ENCODE data around the gene ZDHHC1.

ZDHHC1 gene

DNA sequence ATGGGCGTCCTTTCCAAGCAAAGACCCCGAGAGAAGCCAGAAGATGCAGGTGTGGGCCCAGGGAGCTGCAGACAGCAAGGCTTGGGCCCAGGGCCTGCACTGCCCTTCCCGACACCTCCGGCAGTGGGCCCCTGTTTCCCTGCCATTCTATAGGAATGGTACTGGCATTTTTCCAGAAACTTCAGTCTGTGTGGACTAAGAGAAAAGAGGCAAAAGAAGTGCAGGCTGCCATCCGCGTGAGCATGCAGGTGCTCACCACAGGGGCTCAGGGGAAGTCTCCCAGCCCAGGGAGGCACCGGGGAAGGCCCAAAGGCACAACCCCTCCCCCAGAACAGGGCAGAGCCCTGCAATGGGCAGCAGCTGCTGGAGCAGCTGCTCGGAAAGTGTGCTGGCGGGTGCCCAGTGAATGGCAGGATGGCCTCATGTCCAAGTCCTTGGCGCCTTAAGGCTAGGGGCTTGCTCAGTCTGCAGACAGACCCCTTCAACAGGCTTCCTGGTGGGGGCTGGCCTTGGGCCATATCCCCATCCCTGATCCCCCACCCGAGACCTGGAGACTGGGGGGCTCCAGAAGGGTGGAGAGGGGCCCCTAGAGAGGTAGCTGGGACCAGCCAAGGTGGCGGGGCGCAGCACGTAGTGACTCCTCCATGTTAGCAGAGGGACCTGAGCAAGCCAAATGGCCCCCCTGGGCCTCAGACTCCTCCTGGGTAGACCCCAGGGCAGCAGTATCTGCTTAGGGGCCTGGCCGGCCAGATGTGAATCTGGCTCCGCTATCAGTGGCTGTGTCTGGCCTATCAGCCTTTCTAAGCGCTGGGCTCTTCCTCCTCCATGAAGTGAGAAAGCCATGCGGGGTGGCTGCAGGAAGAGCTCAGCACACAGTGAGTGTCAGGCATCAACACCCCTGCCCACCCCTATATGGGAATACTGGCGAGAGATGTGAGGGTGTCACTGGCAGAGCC, 16.2 kb downstream of the ZDHHC1 start:
- Histone ChIP-seq H4K91ac (ENCODE audit: low read depth, low read length, poor library complexity) (no peak overlapping the region), H2AFZ (ENCODE audit: low read length) (peak overlapping the region; percentile 77), H3K79me1 (ENCODE audit: low read depth, low read length) (no peaks in the 10 kb centered on the region), H2BK12ac (ENCODE audit: low read length) (peak overlapping the region; percentile 53), H3K36me3 (replicated peaks in 1 of 2; ENCODE audit: control insufficient read depth in 2 of 2, insufficient read depth in 2 of 2, low read length in 2 of 2) (no peaks in the 10 kb centered on the region), H3K4ac (ENCODE audit: low read length) (no peak overlapping the region), H3K4me3 (ENCODE audit: low read length in 2 of 2) (no peak overlapping the region), H3K14ac (ENCODE audit: low read length) (no peak overlapping the region), H3K4me2 (ENCODE audit: insufficient read depth, low read length, poor library complexity, severe bottlenecking) (no peak overlapping the region), H2AK5ac (ENCODE audit: low read depth, low read length) (peak overlapping the region; percentile 68), H2BK15ac (ENCODE audit: low read length) (peak overlapping the region; percentile 19), H3K9ac (ENCODE audit: low read depth, low read length, poor library complexity) (peak overlapping the region; percentile 9), H2BK5ac (ENCODE audit: low read length) (no peak overlapping the region), H2BK120ac (ENCODE audit: low read depth, low read length) (no peak overlapping the region), H3K4me1 (ENCODE audit: control insufficient read depth in 2 of 2, insufficient read depth in 1 of 2, low read depth in 1 of 2, low read length in 2 of 2) (peaks cover 25 to 36% of the 10 kb centered on the region in 2 donors), H3K23ac (ENCODE audit: low read depth, low read length, poor library complexity) (peak overlapping the region; percentile 8), H3K9me3 (replicated peaks in 1 of 2; ENCODE audit: control insufficient read depth in 2 of 2, insufficient read depth in 1 of 2, low read depth in 1 of 2, low read length in 2 of 2) (no peaks in the 10 kb centered on the region), H3K18ac (ENCODE audit: low read length) (peak overlapping the region; percentile 85), H3K27ac (replicated peaks; ENCODE audit: low read length) (no peak overlapping the region), H4K8ac (ENCODE audit: low read depth, low read length) (no peak overlapping the region), H3K27me3 (ENCODE audit: control insufficient read depth in 3 of 3, insufficient read depth in 3 of 3, low read depth in 1 of 3, low read length in 3 of 3) (peaks cover 2 to 8% (median 4%) of the 10 kb centered on the region in 3 experiments)
- no peak for DNase-seq (ENCODE audit: low spot score)
- WGBS, 2 donors (ENCODE audit: extremely low coverage in 2 of 2, insufficient read length in 2 of 2, insufficient replicate concordance in 1 of 2), result no CpG with 5 or more reads among the region's 19 CpGs

DNA sequence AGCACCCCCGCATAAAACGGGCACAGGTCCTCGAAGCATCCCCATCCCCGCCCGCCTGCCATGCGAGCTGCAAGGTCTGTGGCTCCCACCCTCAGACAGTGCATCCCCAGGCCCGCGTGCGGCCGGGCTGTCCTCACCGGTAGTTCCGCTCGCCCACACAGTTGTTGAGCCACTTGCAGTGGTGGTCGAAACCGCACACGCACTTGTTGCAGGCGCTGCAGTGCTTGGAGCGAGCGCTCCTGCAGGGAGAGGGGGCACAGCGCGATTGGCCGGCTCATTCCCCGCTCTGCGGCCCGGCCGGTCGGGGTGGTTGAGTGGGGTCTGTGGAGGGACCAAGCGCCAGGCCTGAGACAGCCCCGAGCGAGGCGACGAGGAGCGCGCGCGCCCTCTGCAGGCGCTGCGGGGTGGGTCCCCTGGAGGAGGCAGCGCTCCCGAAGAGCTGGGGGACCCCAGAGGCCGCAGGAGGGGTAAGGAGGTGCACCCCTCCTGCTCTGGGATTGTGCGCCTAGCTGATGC, 17.0 kb downstream of the ZDHHC1 start:
- no peak overlapping the region for H3K4ac ChIP-seq (ENCODE audit: low read length)
- H3K27ac ChIP-seq (replicated peaks; ENCODE audit: low read length), result no peak overlapping the region
- peak overlapping the region; percentile 77 for H2AFZ ChIP-seq (ENCODE audit: low read length)
- H3K18ac ChIP-seq (ENCODE audit: low read length), result peak overlapping the region; percentile 93
- peak; percentile 77 for DNase-seq (ENCODE audit: low spot score)
- peak overlapping the region; percentile 29 for H2BK120ac ChIP-seq (ENCODE audit: low read depth, low read length)
- no peaks in the 10 kb centered on the region for H3K9me3 ChIP-seq (replicated peaks in 1 of 2; ENCODE audit: control insufficient read depth in 2 of 2, insufficient read depth in 1 of 2, low read depth in 1 of 2, low read length in 2 of 2)
- peak overlapping the region; percentile 92 for H3K23ac ChIP-seq (ENCODE audit: low read depth, low read length, poor library complexity)
- H3K36me3 ChIP-seq (replicated peaks in 1 of 2; ENCODE audit: control insufficient read depth in 2 of 2, insufficient read depth in 2 of 2, low read length in 2 of 2), result no peaks in the 10 kb centered on the region
- no peak overlapping the region for H3K4me2 ChIP-seq (ENCODE audit: insufficient read depth, low read length, poor library complexity, severe bottlenecking)
- no peaks in the 10 kb centered on the region for H3K79me1 ChIP-seq (ENCODE audit: low read depth, low read length)
- peak overlapping the region; percentile 97 for H4K8ac ChIP-seq (ENCODE audit: low read depth, low read length)
- H2BK5ac ChIP-seq (ENCODE audit: low read length), result peak overlapping the region; percentile 89
- H3K9ac ChIP-seq (ENCODE audit: low read depth, low read length, poor library complexity), result peak overlapping the region; percentile 30
- peak overlapping the region; percentile 65 for H2BK15ac ChIP-seq (ENCODE audit: low read length)
- H3K14ac ChIP-seq (ENCODE audit: low read length), result peak overlapping the region; percentile 42
- H4K91ac ChIP-seq (ENCODE audit: low read depth, low read length, poor library complexity), result no peak overlapping the region
- peak overlapping the region; percentile 98 for H2AK5ac ChIP-seq (ENCODE audit: low read depth, low read length)
- H2BK12ac ChIP-seq (ENCODE audit: low read length), result peak overlapping the region; percentile 53
- no peak overlapping the region for H3K4me3 ChIP-seq (ENCODE audit: low read length in 2 of 2)
- WGBS, 2 donors (ENCODE audit: extremely low coverage in 2 of 2, insufficient read length in 2 of 2, insufficient replicate concordance in 1 of 2), result no CpG with 5 or more reads among the region's 42 CpGs
- H3K27me3 ChIP-seq (ENCODE audit: control insufficient read depth in 3 of 3, insufficient read depth in 3 of 3, low read depth in 1 of 3, low read length in 3 of 3), result peaks cover 5 to 16% (median 9%) of the 10 kb centered on the region in 3 experiments
- H3K4me1 ChIP-seq (ENCODE audit: control insufficient read depth in 2 of 2, insufficient read depth in 1 of 2, low read depth in 1 of 2, low read length in 2 of 2), result peaks cover 25 to 40% of the 10 kb centered on the region in 2 donors

DNA sequence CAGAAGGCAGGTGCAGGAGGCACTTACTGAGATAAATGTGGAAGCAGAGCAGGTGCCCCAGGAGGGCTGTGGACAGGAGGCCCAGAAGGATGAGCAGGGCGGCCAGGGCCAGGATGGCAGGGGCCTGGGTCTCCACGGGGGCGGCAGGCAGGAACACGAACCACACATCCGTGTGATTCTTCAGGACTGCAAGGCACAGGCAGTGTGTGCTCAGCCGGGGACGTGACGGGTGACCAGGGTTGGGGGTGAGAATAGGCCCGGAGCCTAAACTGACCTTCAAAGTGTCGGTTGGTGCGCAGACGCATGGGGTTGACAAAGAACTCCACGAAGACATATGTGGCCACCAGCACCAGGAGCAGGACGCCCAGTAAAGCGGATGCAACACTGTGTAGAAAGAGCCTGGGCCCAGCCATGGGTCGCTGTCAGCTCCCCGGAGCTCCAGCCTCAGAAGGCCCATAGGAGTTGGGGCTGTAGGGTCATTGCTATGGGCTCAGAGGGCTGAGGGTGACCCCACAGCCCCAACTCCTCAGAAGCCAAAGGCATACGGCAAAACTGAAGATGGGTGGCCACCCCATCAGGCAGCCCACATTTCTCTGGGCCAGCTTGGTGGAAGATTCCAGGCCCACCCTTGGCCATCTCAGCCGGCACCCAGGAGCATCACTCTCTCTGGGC, 17.6 kb downstream of the ZDHHC1 start:
- H2BK5ac ChIP-seq (ENCODE audit: low read length), result peak overlapping the region; percentile 89
- H3K79me1 ChIP-seq (ENCODE audit: low read depth, low read length), result no peaks in the 10 kb centered on the region
- peak overlapping the region; percentile 98 for H2AK5ac ChIP-seq (ENCODE audit: low read depth, low read length)
- H2BK15ac ChIP-seq (ENCODE audit: low read length), result peak overlapping the region; percentile 100
- H3K36me3 ChIP-seq (replicated peaks in 1 of 2; ENCODE audit: control insufficient read depth in 2 of 2, insufficient read depth in 2 of 2, low read length in 2 of 2), result no peaks in the 10 kb centered on the region
- no peaks in the 10 kb centered on the region for H3K9me3 ChIP-seq (replicated peaks in 1 of 2; ENCODE audit: control insufficient read depth in 2 of 2, insufficient read depth in 1 of 2, low read depth in 1 of 2, low read length in 2 of 2)
- no peak for DNase-seq (ENCODE audit: low spot score)
- H3K4me1 ChIP-seq (ENCODE audit: control insufficient read depth in 2 of 2, insufficient read depth in 1 of 2, low read depth in 1 of 2, low read length in 2 of 2), result peaks cover 29 to 45% of the 10 kb centered on the region in 2 donors
- no peak overlapping the region for H3K4me2 ChIP-seq (ENCODE audit: insufficient read depth, low read length, poor library complexity, severe bottlenecking)
- H3K23ac ChIP-seq (ENCODE audit: low read depth, low read length, poor library complexity), result peak overlapping the region; percentile 92
- no peak overlapping the region for H3K9ac ChIP-seq (ENCODE audit: low read depth, low read length, poor library complexity)
- H2BK120ac ChIP-seq (ENCODE audit: low read depth, low read length), result peak overlapping the region; percentile 29
- peak overlapping the region; percentile 56 for H4K91ac ChIP-seq (ENCODE audit: low read depth, low read length, poor library complexity)
- peak overlapping the region; percentile 93 for H3K18ac ChIP-seq (ENCODE audit: low read length)
- no peak overlapping the region for H3K27ac ChIP-seq (replicated peaks; ENCODE audit: low read length)
- peaks cover 9 to 22% (median 15%) of the 10 kb centered on the region in 3 experiments for H3K27me3 ChIP-seq (ENCODE audit: control insufficient read depth in 3 of 3, insufficient read depth in 3 of 3, low read depth in 1 of 3, low read length in 3 of 3)
- peak overlapping the region; percentile 77 for H2BK12ac ChIP-seq (ENCODE audit: low read length)
- no peak overlapping the region for H3K4me3 ChIP-seq (ENCODE audit: low read length in 2 of 2)
- WGBS, 2 donors (ENCODE audit: extremely low coverage in 2 of 2, insufficient read length in 2 of 2, insufficient replicate concordance in 1 of 2), result no CpG with 5 or more reads among the region's 19 CpGs
- H3K4ac ChIP-seq (ENCODE audit: low read length), result no peak overlapping the region
- peak overlapping the region; percentile 77 for H2AFZ ChIP-seq (ENCODE audit: low read length)
- no peak overlapping the region for H4K8ac ChIP-seq (ENCODE audit: low read depth, low read length)
- peak overlapping the region; percentile 42 for H3K14ac ChIP-seq (ENCODE audit: low read length)

Measured in neuronal stem cell (in vitro differentiated cells).